IMR-90 (cell line): ENCODE data around the gene SAMD10. TPM values are rescaled to one million over a fixed set of nuclear protein-coding genes. Genes with fewer than 3 reads are reported as not detected.

Source experiments
- BHLHE40 ChIP-seq: fragments of 150-350 bp; IDR thresholded peaks from 2 replicates; pipeline ENCODE4 v1.6.1; 2016; ENCODE audit warnings: mild to moderate bottlenecking, low read depth, low read length
- CTCF ChIP-seq: conservative IDR thresholded peaks from 2 replicates; pipeline ENCODE4 v1.5.1; 2012; ENCODE audit warnings: mild to moderate bottlenecking, low read depth, low read length, improper control_type of control experiment
- NFE2L2 ChIP-seq: fragments of 150-350 bp; IDR thresholded peaks from 2 replicates; pipeline ENCODE4 v1.6.1; 2016; ENCODE audit warnings: low read depth, mild to moderate bottlenecking, low read length
- polyA plus RNA-seq, 3 experiments: library from polyadenylated mRNA; depleted of rRNA; stranded (reverse); fragments of >200 nt; gene quantifications; 2 replicates each; pipeline ENCODE4 v1.2.3, GENCODE V29; 2012; ENCODE audit warnings: low replicate concordance in 1 of 3
- total RNA-seq: library from RNA; depleted of rRNA; stranded (reverse); fragments of >200 nt; gene quantifications from 2 replicates; pipeline ENCODE4 v1.2.3, GENCODE V29; 2012

The SAMD10 gene
- total and polyA plus RNA-seq, 2 of the 4 experiments (the other 2 are of a cell fraction), result 0.54 to 4.1 TPM

DNA sequence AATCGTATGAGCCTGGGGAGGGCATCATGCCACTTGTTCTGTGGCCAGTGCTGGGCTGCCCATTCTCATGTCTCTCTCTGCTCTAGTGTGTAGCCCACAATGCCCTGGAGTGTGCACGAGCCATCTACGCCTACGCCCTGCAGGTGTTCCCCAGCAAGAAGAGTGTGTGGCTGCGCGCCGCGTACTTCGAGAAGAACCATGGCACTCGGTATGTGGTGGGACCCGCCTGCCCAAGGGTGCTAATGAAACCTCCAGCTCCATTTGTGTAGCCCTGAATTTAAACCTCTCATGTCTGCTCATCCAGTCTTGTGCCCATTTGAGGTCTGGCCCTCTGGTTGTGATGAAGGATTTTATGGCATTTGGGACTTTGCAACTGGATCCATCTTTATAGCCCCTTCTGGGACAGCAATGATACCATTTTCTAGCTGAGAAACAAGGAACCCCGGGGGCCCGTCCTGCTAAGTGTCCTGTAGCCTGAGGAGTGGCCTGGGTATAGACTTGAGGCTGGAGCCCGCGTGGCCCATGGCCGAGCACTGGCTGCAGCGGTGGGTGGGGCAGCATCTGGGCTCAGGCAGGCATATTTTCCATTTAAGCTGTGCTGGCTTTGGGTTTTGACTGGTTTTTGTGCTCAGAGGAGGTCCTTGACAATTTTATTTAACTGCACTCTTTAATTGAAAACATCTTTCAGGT lies 43.4 kb upstream of the SAMD10 start (continued):
- TF ChIP-seq CTCF, result no peak
- TF ChIP-seq NFE2L2, result no peak
- no peak for TF ChIP-seq BHLHE40
